Astrocyte of the cerebellum (primary cell): ENCODE results near the gene PCDHGA11.
"Not testable (repeated sequence)": the region's sequence is repeated elsewhere in the genome, so short reads cannot be mapped to it uniquely, and the experiment has no call there.

Experiments used
- DNase-seq: peaks from one replicate; pipeline ENCODE4 v3.0.0-alpha.2; 2011; ENCODE audit warnings: low read depth
- H3K4me3 ChIP-seq: 2 replicates; pipeline ENCODE4 v1.5.1; 2011; ENCODE audit warnings: mild to moderate bottlenecking, low read depth, low read length, moderate library complexity
- CTCF ChIP-seq: IDR thresholded peaks from 2 replicates; pipeline ENCODE4 v1.5.1; 2012; ENCODE audit warnings: low read length, low read depth, moderate library complexity, mild to moderate bottlenecking; ENCODE audit errors: missing control alignments
- in situ Hi-C: cut with HindIII; loops from 2 replicates; pipeline ENCODE4 v1.10.0; 2017; ENCODE audit warnings: low sequenced_read_pairs

Gene PCDHGA11

GRCh38 chr5:141420855-141421488 is at the start of gene PCDHGA11:
Gene PCDHGA11 (plus strand): TSS chr5:141421051. CDS start chr5:141421228, 177 bp downstream.
- peak; percentile 55 for TF ChIP-seq CTCF
- in situ Hi-C loops: no loop called here

GRCh38 chr5:141371572-141372475 is 49.0 kb upstream of the PCDHGA11 start:
- TF ChIP-seq CTCF: no peak
- in situ Hi-C loops: no loop called here
- no peak overlapping the region for H3K4me3 ChIP-seq
- DNase-seq: no peak

More at GRCh38 chr5:141420855-141421488, at the start of gene PCDHGA11:
- peak; percentile 20 for DNase-seq
- H3K4me3 ChIP-seq: peak within 1 kb of the TSS; percentile 42

GRCh38 chr5:141373673-141374317 is 47.1 kb upstream of the PCDHGA11 start, which contains the start of gene PCDHGA6:
Gene PCDHGA6 (plus strand): TSS chr5:141373891. CDS start chr5:141374084, 193 bp downstream.
- no peak for DNase-seq
- TF ChIP-seq CTCF: peak; percentile 46
- in situ Hi-C loops: no loop called here
- H3K4me3 ChIP-seq: peak within 1 kb of the TSS; percentile 33

- no peak for TF ChIP-seq CTCF
- no peak for DNase-seq
- in situ Hi-C loops: no loop called here
- no peak overlapping the region for H3K4me3 ChIP-seq
These were observed 46.2 kb upstream of the PCDHGA11 start for GRCh38 chr5:141374627-141375026.

- H3K4me3 ChIP-seq, in situ Hi-C loops, DNase-seq: not testable (repeated sequence)
These were observed 45.3 kb upstream of the PCDHGA11 start for GRCh38 chr5:141375444-141376155.

- H3K4me3 ChIP-seq: peak within 1 kb of the TSS; percentile 43
- in situ Hi-C loops: no loop called here
- peak; percentile 47 for TF ChIP-seq CTCF
- DNase-seq: no peak
These were observed 38.2 kb upstream of the PCDHGA11 start, which contains the start of gene PCDHGA7 for GRCh38 chr5:141382469-141383294. Gene PCDHGA7 (plus strand): TSS chr5:141382742. CDS start chr5:141382900, 158 bp downstream.
